Right kidney (tissue), 1 donor: Measurements from ENCODE around the gene CHRNE.
"Not testable (repeated sequence)": the region's sequence is repeated elsewhere in the genome, so short reads cannot be mapped to it uniquely, and the experiment has no call there.

ENCODE experiments used
- DNase-seq: peaks from one replicate; pipeline ENCODE4 v3.0.0-alpha.2; 2016

Gene CHRNE

GRCh38 chr17:4906642-4907041 is 3.7 kb upstream of the CHRNE start:
- DNase-seq, result not testable (repeated sequence)

GRCh38 chr17:4902540-4902939 is 358 bp downstream of the CHRNE start:
- no peak for DNase-seq

DNA sequence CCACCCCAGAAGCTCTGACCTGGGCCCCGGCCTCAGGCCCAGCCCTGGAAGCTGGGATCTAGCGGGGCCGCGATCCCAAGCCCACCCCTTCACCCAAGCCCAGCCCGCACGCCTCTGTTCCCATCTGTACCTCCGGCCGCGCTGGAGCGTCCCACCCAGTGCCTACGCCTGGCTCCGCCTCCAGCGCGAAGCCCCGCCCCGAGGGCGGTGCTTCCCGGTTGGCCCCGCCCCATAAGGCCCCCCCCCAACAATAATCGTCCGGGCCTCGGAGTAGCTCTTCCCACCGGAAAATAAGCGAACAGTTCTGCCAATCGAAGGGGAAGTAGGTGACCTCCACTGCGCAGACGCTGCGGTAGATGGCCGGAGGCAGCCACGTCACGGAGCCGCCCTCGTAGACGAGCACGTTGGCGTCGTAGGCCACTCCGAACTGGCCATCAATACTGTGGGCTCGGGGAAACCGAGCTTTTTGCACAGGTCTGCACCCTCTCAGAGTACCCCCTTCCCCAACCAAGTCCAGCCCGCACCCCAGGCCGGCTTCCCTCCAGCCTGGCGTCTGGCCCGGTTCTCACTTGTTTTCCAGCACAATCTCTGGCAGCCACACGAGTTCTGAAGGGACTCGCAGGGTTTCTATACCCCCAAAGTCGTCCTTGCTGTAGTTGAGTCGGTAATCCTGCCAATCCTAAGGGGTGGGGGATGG is 1.1 kb downstream of the CHRNE start:
- peak; percentile 49 for DNase-seq

GRCh38 chr17:4901108-4901647 is 1.7 kb downstream of the CHRNE start:
- no peak for DNase-seq

DNA sequence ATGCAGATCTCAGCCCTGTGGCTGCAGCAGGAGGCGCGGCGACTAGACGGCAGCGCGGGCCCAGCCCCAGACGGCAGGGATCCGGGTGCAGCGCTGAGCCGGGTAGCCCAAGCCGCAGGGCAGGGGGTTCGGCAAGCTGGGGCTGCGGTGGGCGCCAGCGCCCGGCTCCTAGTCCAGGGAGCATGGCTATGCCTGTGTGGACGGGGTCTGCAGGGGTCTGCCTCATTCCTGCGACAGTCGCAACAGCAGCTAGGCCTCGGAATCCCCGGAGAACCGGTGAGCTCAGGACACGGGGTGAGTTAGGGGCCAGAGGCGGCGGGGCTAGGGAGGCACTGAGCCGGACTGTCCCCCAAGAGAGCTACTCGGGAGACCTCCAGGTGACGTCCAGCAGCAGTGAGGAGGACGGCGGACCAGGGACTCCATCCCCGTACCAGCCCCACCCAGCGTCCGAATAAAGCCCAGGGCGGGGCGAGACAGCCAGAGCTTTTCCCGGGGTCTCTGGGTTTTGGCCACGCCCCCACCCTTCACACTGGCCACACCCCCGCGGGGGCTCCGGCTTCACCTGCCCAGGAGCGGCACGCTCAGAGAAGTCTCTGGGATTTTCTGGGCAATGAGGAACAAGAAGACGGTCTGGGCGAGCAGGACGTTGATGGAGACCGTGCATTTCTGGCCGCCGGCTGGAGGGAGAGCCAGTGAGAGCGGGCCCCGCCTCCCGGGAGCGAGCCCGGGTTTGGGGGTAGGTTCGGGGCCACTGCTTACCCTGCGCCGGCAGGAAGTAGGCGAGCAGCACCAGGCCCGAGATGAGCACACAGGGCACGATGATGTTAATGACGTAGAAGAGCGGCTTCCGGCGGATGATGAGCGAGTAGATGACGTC is 2.4 kb downstream of the CHRNE start:
- DNase-seq, result peak; percentile 72

DNA sequence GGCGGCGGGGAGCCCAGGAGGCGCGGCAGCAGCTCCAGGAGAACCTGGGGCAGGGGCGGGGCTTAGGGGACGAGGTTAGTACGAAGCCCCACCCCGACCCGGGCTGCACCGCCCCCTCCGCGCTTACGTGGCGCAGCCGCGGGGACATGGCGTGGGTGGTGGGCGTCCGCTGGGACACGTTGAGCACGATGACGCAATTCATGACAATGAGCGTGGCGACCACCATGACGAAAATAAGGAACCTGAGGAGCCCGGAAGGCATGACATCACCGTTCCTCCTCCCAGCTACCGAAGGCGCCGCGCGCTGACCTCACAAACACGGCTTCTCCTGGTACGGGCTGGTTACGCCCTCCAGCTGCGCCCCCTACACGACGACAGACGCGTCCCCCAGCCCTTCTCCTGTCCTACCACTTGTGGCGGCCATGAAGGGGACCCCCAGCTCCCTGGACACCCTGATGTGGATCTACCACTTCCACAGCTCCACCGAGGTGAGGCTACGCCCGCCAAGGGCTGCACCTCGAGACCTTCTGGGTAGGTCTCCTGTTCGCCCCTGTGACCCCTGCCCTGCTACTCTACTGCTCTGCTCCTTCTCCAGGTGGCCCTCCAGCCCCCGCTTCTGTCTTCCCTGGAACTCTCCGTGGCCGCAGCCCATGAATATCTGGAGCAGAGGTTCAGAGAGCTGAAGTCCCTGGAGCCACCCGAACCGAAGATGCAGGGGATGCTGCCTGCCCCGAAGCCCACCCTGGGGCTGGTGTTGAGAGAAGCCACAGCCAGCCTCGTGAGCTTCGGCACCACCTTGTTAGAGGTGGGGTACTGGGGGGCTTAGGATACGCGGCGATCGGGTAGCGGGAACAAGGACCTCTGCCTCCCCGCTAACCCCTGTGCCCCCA is 3.3 kb downstream of the CHRNE start, which contains the start of gene C17orf107:
Gene C17orf107 (plus strand): TSS at position 196 of the 890 bp plus-strand sequence. CDS start 227 bp downstream, at position 423.
- peak; percentile 81 for DNase-seq

- no peak for DNase-seq
These were observed 4.0 kb downstream of the CHRNE start for GRCh38 chr17:4898927-4899326.

DNA sequence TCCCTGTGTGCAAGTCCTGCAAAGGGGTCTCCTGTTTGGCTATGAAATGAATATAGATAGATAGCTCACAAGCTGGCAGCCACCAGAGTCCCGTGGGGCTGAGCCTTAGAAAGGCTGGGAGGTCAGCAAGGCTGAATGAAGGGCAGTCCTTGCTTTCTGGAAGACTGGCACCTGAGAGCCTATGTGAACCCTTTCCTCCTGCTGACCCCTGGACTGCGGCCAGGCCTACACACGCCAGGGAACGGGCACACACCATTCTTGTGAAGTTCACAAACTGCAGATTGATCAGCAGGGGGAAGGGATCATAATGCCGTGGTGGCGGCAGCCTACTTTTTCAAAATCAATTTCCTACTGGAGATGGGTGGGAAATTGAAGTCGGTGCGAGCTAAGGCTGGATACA is 4.5 kb downstream of the CHRNE start:
- no peak for DNase-seq

DNA sequence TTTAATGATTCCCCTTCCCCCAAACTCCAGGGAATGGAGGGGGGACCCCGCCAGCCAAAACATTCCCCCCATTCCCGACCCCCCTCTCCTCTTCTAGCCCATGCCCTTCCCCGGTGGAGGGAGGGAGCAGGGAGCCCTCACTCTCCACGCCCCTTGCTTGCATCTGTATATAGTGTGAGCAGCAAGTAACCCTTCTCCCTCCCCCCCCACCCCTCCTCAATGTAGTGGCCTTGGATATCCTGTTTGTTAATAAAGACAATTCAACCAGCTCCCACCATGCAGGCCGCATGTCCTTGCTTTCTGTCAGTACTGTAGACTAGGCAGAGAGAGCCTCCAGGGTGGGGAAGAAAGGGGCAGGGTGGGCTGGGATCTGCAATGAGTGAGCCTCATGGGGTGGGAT is 5.1 kb downstream of the CHRNE start:
- DNase-seq, result no peak

DNA sequence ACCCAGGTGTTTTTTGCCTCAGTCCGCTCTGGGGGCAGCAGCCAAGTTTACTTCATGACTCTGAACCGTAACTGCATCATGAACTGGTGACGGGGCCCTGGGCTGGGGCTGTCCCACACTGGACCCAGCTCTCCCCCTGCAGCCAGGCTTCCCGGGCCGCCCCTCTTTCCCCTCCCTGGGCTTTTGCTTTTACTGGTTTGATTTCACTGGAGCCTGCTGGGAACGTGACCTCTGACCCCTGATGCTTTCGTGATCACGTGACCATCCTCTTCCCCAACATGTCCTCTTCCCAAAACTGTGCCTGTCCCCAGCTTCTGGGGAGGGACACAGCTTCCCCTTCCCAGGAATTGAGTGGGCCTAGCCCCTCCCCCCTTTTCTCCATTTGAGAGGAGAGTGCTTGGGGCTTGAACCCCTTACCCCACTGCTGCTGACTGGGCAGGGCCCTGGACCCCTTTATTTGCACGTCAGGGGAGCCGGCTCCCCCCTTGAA is 5.7 kb downstream of the CHRNE start:
- no peak for DNase-seq

DNA sequence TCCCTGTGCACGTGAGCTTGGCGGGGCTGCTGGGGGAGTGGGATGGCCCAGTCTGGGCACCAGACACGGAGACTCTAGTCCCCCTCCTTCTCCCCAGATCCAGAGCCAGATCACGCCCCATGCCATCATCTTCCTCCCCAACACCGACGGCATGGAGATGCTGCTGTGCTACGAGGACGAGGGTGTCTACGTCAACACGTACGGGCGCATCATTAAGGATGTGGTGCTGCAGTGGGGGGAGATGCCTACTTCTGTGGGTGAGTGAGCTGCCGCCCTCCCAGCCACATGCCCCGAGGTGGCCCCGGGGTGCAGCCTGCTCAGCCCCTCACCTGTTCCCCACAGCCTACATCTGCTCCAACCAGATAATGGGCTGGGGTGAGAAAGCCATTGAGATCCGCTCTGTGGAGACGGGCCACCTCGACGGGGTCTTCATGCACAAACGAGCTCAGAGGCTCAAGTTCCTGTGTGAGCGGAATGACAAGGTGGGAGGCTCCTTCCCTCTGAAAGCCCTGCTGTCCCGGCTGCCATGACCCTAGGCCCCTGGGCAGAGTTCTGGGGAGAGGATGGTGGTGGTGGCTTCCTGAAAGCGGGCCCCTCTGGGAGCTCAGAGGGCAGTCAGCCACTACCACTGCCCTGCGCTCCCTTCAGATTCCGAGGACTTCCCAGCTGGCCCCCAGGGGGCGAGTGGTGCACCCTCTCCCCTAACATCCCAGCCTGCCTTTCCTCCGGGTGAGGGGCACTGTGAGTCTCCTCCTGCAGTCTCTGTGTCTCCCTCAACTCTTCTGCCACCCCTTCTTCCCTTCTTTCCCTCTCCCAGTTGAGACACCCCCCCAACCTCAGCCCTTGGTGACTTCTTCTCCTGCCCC is 6.3 kb downstream of the CHRNE start:
- no peak for DNase-seq

DNA sequence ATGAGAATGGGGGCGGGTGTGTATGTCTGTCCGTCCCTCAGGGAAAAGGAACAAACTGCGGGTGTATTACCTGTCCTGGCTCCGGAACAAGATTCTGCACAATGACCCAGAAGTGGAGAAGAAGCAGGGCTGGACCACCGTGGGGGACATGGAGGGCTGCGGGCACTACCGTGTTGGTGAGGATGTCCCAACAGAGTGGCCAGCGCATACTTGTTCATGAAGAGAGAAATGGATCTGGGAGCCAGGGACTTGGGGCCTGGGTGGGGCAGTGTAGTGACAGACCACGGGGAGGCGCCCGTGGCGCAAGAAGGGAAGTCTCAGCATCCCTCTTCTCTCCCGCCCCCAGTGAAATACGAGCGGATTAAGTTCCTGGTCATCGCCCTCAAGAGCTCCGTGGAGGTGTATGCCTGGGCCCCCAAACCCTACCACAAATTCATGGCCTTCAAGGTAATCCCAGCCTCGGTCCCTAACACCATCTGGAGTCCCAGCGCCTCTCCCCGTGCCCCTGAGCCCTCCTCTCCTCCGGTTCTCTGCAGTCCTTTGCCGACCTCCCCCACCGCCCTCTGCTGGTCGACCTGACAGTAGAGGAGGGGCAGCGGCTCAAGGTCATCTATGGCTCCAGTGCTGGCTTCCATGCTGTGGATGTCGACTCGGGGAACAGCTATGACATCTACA is 7.1 kb downstream of the CHRNE start:
- DNase-seq, result no peak

- no peak for DNase-seq
These were observed 7.8 kb downstream of the CHRNE start for GRCh38 chr17:4895121-4895520.

- no peak for DNase-seq
These were observed 9.0 kb downstream of the CHRNE start for GRCh38 chr17:4893721-4894560.

GRCh38 chr17:4893272-4893671 is 9.6 kb downstream of the CHRNE start:
- DNase-seq, result no peak

- DNase-seq, result peak; percentile 55
These were observed 10.2 kb downstream of the CHRNE start for GRCh38 chr17:4892499-4893221.

DNA sequence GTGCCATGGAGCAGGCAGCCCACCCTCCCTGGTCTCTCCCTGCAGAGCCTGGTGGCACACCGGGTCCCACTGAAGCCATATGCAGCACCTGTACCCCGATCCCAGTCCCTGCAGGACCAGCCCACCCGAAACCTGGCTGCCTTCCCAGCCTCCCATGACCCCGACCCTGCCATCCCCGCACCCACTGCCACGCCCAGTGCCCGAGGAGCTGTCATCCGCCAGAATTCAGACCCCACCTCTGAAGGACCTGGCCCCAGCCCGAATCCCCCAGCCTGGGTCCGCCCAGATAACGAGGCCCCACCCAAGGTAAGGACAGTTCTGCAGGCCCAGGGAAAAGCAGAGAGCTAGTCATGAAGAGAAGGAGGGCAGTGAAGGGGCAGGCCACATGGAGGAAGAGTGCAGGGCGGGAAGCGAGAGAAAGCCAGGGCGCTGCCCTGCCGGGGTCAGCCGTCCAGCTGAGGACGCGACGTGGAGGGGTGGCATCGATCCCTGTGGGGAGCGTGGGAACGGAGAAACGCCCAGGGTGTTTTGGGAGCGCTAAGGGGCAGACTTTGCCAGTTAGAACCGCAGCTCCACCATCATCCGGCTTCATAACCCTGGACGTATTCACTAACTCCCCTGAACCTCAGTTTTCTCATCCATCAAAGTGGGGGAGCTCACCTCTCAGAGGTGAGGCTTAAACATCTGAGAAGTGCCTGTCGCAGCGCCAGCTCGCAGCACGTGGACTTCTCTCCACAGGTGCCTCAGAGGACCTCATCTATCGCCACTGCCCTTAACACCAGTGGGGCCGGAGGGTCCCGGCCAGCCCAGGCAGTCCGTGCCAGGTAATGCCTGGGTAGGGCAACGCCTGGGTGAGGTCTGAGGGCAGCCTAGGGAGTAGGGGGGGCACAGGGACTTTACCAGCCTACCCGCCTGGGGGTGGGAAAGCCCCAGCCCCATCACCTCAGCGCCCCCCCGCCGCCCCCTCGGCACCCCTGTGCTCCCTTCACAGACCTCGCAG is 11.2 kb downstream of the CHRNE start:
- DNase-seq, result no peak

GRCh38 chr17:4887581-4887980 is 15.3 kb downstream of the CHRNE start:
- DNase-seq, result no peak
